ENCODE data around the gene ERCC1.

ERCC1 gene
- total RNA-seq, result 44.7 to 75.1 reads per million in 2 experiments

- no peak for DNase-seq (ENCODE audit: low read depth)
Measured at GRCh38 chr19:45423589-45424190, at the start of gene ERCC1. Gene ERCC1 (minus strand): TSS chr19:45423917. CDS start chr19:45423374, 543 bp downstream.

GRCh38 chr19:45473367-45473681 is 49.6 kb upstream of the ERCC1 start:
- no peak for DNase-seq (ENCODE audit: low read depth)

- peak; percentile 56 for DNase-seq (ENCODE audit: low read depth)
Measured at GRCh38 chr19:45472563-45473366, 49.0 kb upstream of the ERCC1 start.

GRCh38 chr19:45471931-45472562 is 48.3 kb upstream of the ERCC1 start:
- no peak for DNase-seq (ENCODE audit: low read depth)

GRCh38 chr19:45471111-45471930 is 47.6 kb upstream of the ERCC1 start:
- DNase-seq (ENCODE audit: low read depth), result no peak

GRCh38 chr19:45470762-45471081 is 47.0 kb upstream of the ERCC1 start:
- DNase-seq (ENCODE audit: low read depth), result no peak

- peak; percentile 47 for DNase-seq (ENCODE audit: low read depth)
Measured at GRCh38 chr19:45469945-45470761, 46.4 kb upstream of the ERCC1 start.

GRCh38 chr19:45469132-45469944 is 45.6 kb upstream of the ERCC1 start:
- DNase-seq (ENCODE audit: low read depth), result peak; percentile 83

GRCh38 chr19:45468803-45469131 is 45.0 kb upstream of the ERCC1 start:
- DNase-seq (ENCODE audit: low read depth), result peak; percentile 73

GRCh38 chr19:45468159-45468651 is 44.5 kb upstream of the ERCC1 start:
- peak; percentile 33 for DNase-seq (ENCODE audit: low read depth)

- DNase-seq (ENCODE audit: low read depth), result peak; percentile 92
Measured at GRCh38 chr19:45467456-45468158, 43.9 kb upstream of the ERCC1 start, which contains the start of gene FOSB. Gene FOSB (plus strand): TSS chr19:45467996. CDS start chr19:45468587, 591 bp downstream.

- DNase-seq (ENCODE audit: low read depth), result no peak
Measured at GRCh38 chr19:45467115-45467455, 43.4 kb upstream of the ERCC1 start.

GRCh38 chr19:45464852-45465441 is 41.2 kb upstream of the ERCC1 start:
- DNase-seq (ENCODE audit: low read depth), result no peak

GRCh38 chr19:45464274-45464673 is 40.6 kb upstream of the ERCC1 start:
- no peak for DNase-seq (ENCODE audit: low read depth)

GRCh38 chr19:45463241-45463640 is 39.5 kb upstream of the ERCC1 start:
- no peak for DNase-seq (ENCODE audit: low read depth)

GRCh38 chr19:45462174-45462573 is 38.5 kb upstream of the ERCC1 start:
- no peak for DNase-seq (ENCODE audit: low read depth)

- DNase-seq (ENCODE audit: low read depth), result no peak
Measured at GRCh38 chr19:45460807-45461347, 37.2 kb upstream of the ERCC1 start.

GRCh38 chr19:45457776-45458175 is 34.1 kb upstream of the ERCC1 start:
- no peak for DNase-seq (ENCODE audit: low read depth)

- DNase-seq (ENCODE audit: low read depth), result no peak
Measured at GRCh38 chr19:45456500-45456815, 32.7 kb upstream of the ERCC1 start.

All from T follicular helper cell (primary cell).